Smooth muscle cell (in vitro differentiated cells): Measurements from ENCODE around the gene COL17A1. TPM values are rescaled to one million over a fixed set of nuclear protein-coding genes. Genes with fewer than 3 reads are reported as not detected.

Experiments
- DNase-seq: peaks from one replicate; lab custom pipeline; 2025; ENCODE audit not compliant: unreplicated experiment; lab: John Stamatoyannopoulos, UW
- H2AFZ ChIP-seq: fragments of 200-600 bp; sonication (generic); 2 replicates; pipeline ENCODE4 v1.6.0; 2016; ENCODE audit warnings: antibody characterized with exemption, low read depth, mild to moderate bottlenecking
- H3F3A ChIP-seq: fragments of 200-600 bp; sonication (generic); 2 replicates; pipeline ENCODE4 v1.6.0; 2017; ENCODE audit warnings: antibody characterized with exemption, low read depth
- H3K27ac ChIP-seq: fragments of 200-600 bp; sonication (generic); 2 replicates; pipeline ENCODE4 v1.5.1; 2016; ENCODE audit warnings: low read depth, mild to moderate bottlenecking
- H3K27me3 ChIP-seq: fragments of 200-600 bp; sonication (generic); 2 replicates; pipeline ENCODE4 v1.6.1; 2016; ENCODE audit warnings: low read depth, mild to moderate bottlenecking
- H3K36me3 ChIP-seq: fragments of 200-600 bp; sonication (generic); 2 replicates; pipeline ENCODE4 v1.5.1; 2016; ENCODE audit warnings: low read depth
- H3K4me1 ChIP-seq: fragments of 200-600 bp; sonication (generic); 2 replicates; pipeline ENCODE4 v1.5.1; 2016; ENCODE audit warnings: low read depth
- H3K4me2 ChIP-seq: fragments of 200-600 bp; sonication (generic); 2 replicates; pipeline ENCODE4 v1.6.0; 2016; ENCODE audit warnings: mild to moderate bottlenecking
- H3K4me3 ChIP-seq: fragments of 200-600 bp; sonication (generic); 2 replicates; pipeline ENCODE4 v1.5.1; 2016; ENCODE audit warnings: mild to moderate bottlenecking
- H3K79me2 ChIP-seq: fragments of 200-600 bp; sonication (generic); 2 replicates; pipeline ENCODE4 v1.6.0; 2016; ENCODE audit warnings: low read depth, mild to moderate bottlenecking
- H3K9ac ChIP-seq: fragments of 200-600 bp; sonication (generic); 2 replicates; pipeline ENCODE4 v1.6.0; 2016; ENCODE audit warnings: low read depth
- H3K9me3 ChIP-seq: fragments of 200-600 bp; sonication (generic); replicated peaks from 2 replicates; pipeline ENCODE4 v1.5.1; 2016; ENCODE audit warnings: low read depth
- H4K20me1 ChIP-seq: fragments of 200-600 bp; sonication (generic); 2 replicates; pipeline ENCODE4 v1.6.0; 2016; ENCODE audit warnings: low read depth
- CTCF ChIP-seq: fragments of 200-600 bp; sonication (generic); IDR thresholded peaks from 2 replicates; pipeline ENCODE4 v1.5.1; 2017; ENCODE audit warnings: borderline replicate concordance, mild to moderate bottlenecking, antibody characterized with exemption; ENCODE audit not compliant: insufficient read depth, poor library complexity, severe bottlenecking
- WGBS: methylation state at CpG from one replicate; pipeline ENCODE4 v1.1.7; 2016; ENCODE audit warnings: low lambda C conversion rate; 5-methylcytosine and 5-hydroxymethylcytosine counted together
- polyA plus RNA-seq: library from polyadenylated mRNA; unstranded; fragments of >200 nt; fragmentation: Nextera tagmentation; extraction: Ambion mirVana; gene quantifications from 2 replicates; pipeline ENCODE4 v1.2.1, GENCODE V29; 2016
- total RNA-seq: library from RNA; depleted of rRNA; stranded (reverse); fragments of >200 nt; gene quantifications from 2 replicates; pipeline ENCODE4 v1.2.3, GENCODE V29; 2014

COL17A1 gene
- total and polyA plus RNA-seq, 2 experiments from 2014 or later: 31.5 to 150 TPM

GRCh38 chr10:104036518-104037260, 49.0 kb downstream of the COL17A1 start:
- 87% methylated on average over 21 of the region's 21 CpGs for WGBS

GRCh38 chr10:104036069-104036384, 49.7 kb downstream of the COL17A1 start:
- no peaks in the 10 kb centered on the region for H3K9me3 ChIP-seq
- H3K4me1 ChIP-seq: peaks cover 4% of the 10 kb centered on the region
- no peak overlapping the region for H2AFZ ChIP-seq
- no peaks in the 10 kb centered on the region for H3K27me3 ChIP-seq
- 95% methylated on average over 3 of the region's 3 CpGs for whole genome bisulfite sequencing
- no peaks in the 10 kb centered on the region for H3K79me2 ChIP-seq
- no peak overlapping the region for H3K9ac ChIP-seq
- H3K36me3 ChIP-seq: peaks cover 1% of the 10 kb centered on the region
- TF ChIP-seq CTCF: no peak
- DNase-seq: no peak
- no peaks in the 10 kb centered on the region for H3F3A ChIP-seq
- H3K27ac ChIP-seq: no peak overlapping the region
- no peak overlapping the region for H3K4me3 ChIP-seq
- H4K20me1 ChIP-seq: no peaks in the 10 kb centered on the region
- H3K4me2 ChIP-seq: no peak overlapping the region

More at GRCh38 chr10:104036518-104037260, 49.0 kb downstream of the COL17A1 start:
- Histone ChIP-seq H2AFZ (no peak overlapping the region), H3K9ac (no peak overlapping the region), H3K36me3 (no peaks in the 10 kb centered on the region), H4K20me1 (no peaks in the 10 kb centered on the region), H3K27ac (no peak overlapping the region), H3F3A (no peaks in the 10 kb centered on the region), H3K4me2 (no peak overlapping the region), H3K4me3 (no peak overlapping the region), H3K79me2 (no peaks in the 10 kb centered on the region), H3K27me3 (no peaks in the 10 kb centered on the region), H3K9me3 (no peaks in the 10 kb centered on the region), H3K4me1 (peaks cover 4% of the 10 kb centered on the region)
- no peak for DNase-seq
- TF ChIP-seq CTCF: no peak

- WGBS: 90% methylated on average over 18 of the region's 18 CpGs
- H3K4me2 ChIP-seq: no peak overlapping the region
- no peak for TF ChIP-seq CTCF
- H3F3A ChIP-seq: no peaks in the 10 kb centered on the region
- no peaks in the 10 kb centered on the region for H3K79me2 ChIP-seq
- H3K27ac ChIP-seq: no peak overlapping the region
- no peak for DNase-seq
- H3K27me3 ChIP-seq: no peaks in the 10 kb centered on the region
- H3K9ac ChIP-seq: no peak overlapping the region
- no peak overlapping the region for H3K4me3 ChIP-seq
- H3K9me3 ChIP-seq: no peaks in the 10 kb centered on the region
- H3K4me1 ChIP-seq: peaks cover 4% of the 10 kb centered on the region
- peaks cover 3% of the 10 kb centered on the region for H3K36me3 ChIP-seq
- no peak overlapping the region for H2AFZ ChIP-seq
- no peaks in the 10 kb centered on the region for H4K20me1 ChIP-seq
Measured at GRCh38 chr10:104035194-104036068, 50.2 kb downstream of the COL17A1 start.
